Muscle of leg (tissue), 11 donors: Measurements from ENCODE around the gene FARP1. TPM values are rescaled to one million over a fixed set of nuclear protein-coding genes. Genes with fewer than 3 reads are reported as not detected.
A peak's percentile ranks its signal among the peaks of the same experiment; 100 is the strongest.

Experiments
- DNase-seq: peaks from one replicate; pipeline ENCODE4 v3.0.0; 2013
- H3K27ac ChIP-seq: one replicate; pipeline ENCODE4 v1.5.1; 2013; ENCODE audit warnings: mild to moderate bottlenecking, low read length, control low read depth
- H3K27me3 ChIP-seq: one replicate; pipeline ENCODE4 v1.6.1; 2013; ENCODE audit warnings: low read length; ENCODE audit not compliant: control insufficient read depth, insufficient read depth
- H3K36me3 ChIP-seq: one replicate; pipeline ENCODE4 v1.6.1; 2013; ENCODE audit warnings: low read length; ENCODE audit not compliant: control insufficient read depth, insufficient read depth
- H3K4me1 ChIP-seq: one replicate; pipeline ENCODE4 v1.6.1; 2013; ENCODE audit warnings: low read length; ENCODE audit not compliant: control insufficient read depth, insufficient read depth
- H3K4me3 ChIP-seq: one replicate; pipeline ENCODE4 v1.5.1; 2013; ENCODE audit warnings: low read length, control low read depth
- H3K9me3 ChIP-seq: replicated peaks from 2 replicates; pipeline ENCODE4 v1.6.1; 2013; ENCODE audit warnings: low read depth, low read length; ENCODE audit not compliant: control insufficient read depth
- WGBS: methylation state at CpG from one replicate; pipeline ENCODE4 v1.1.5; 2013; ENCODE audit warnings: missing lambda C conversion rate; ENCODE audit not compliant: insufficient coverage; 5-methylcytosine and 5-hydroxymethylcytosine counted together
- polyA plus RNA-seq, 8 donors: library from polyadenylated mRNA; unstranded; fragments of 120-200 nt; gene quantifications; one replicate each; pipeline versions ENCODE4 v1.2.1 to v1.2.3, GENCODE V29; 2013; ENCODE audit warnings: inconsistent platforms in 1 of 8, low replicate concordance in 1 of 8; ENCODE audit not compliant: insufficient read length in 8 of 8, insufficient read depth in 1 of 8
- total RNA-seq: library from RNA; stranded (reverse); fragments of 120-200 nt; gene quantifications from one replicate; pipeline ENCODE4 v1.2.4, GENCODE V29; 2013

The FARP1 gene
- total and polyA plus RNA-seq, 9 donors = 37.8 to 90.7 (median 74.3) TPM

DNA sequence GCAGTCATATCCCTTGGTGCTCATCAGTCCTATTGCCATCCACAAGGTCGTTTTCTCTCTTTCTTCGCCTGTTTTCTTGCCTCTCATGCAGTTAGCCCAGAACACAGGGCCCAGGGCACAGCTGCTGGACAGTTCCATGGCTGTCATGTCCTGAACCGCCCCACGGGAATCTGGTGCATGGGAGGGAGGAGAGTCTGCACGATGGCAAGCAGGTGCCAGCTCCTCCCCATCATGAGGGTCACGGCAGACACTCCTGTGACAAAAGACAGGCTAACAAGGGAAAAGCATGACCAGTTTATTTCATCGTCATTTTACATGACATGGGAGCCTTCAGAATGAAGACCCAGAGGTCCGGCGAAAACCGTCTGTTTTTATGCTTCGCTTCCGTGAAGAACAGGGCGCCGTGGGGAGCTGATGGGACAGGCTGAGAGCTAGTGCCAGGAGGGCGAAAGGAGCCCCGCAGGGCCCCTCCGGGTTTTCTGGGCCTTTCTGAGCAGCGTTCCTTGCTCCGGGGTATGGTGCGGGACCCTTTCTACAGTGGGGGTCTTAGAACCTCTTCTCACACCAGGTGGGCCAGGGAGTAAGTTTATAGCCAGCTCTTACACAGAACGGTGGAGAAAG is 298.3 kb downstream of the FARP1 start:
- no peak for DNase-seq

DNA sequence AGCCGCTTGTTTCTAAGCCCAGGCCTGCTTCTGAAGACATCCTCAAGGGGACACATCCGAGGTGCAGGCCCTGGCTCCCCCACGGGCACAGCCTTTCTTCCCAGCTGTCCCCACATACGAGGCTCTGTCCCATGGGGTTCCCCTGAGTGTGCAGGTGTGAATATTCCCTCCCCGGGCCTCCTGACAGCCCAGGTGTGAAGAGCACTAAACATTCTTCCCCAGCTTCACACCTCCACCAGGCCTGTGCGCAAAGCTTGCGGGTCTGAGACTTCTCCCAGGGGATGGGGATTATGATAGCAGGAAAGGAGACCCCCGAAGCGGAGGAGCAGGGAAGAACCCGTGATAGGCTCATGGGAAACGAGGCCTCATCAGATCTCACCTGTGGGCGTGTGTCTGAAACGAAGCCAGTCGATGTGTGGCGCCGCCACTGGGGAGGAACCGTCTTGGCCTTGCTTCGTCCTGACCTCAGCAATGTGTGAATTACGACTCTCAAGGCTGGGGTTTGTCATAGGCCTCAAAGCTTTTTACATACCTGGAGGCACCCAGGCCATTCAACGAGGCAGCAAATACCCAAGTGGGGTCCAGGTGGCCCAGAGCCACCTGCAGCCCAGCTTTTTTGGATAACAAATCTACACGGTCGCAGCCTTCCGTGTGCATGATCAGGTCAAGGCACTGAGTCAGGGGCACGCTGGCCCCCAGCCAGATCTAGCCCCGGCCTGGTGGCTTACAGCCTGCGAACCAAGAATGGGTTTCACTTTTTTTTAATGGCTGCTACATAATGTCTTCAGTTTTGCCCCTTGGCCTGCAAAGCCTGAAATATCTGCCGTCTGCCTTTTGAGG is 299.7 kb downstream of the FARP1 start:
- Histone ChIP-seq H3K27me3 (no peaks in the 10 kb centered on the region), H3K9me3 (no peaks in the 10 kb centered on the region), H3K4me3 (no peak overlapping the region), H3K4me1 (peaks cover 8% of the 10 kb centered on the region), H3K36me3 (peaks cover 62% of the 10 kb centered on the region), H3K27ac (no peak overlapping the region)
- no peak for DNase-seq
- WGBS = 64% methylated on average over 20 of the region's 27 CpGs

More for the DNA sequence above, 298.3 kb downstream of the FARP1 start:
- Histone ChIP-seq H3K27ac (no peak overlapping the region), H3K36me3 (peaks cover 54% of the 10 kb centered on the region), H3K4me3 (no peak overlapping the region), H3K27me3 (no peaks in the 10 kb centered on the region), H3K4me1 (peaks cover 8% of the 10 kb centered on the region), H3K9me3 (no peaks in the 10 kb centered on the region)
- 75% methylated on average over 20 of the region's 21 CpGs for WGBS

DNA sequence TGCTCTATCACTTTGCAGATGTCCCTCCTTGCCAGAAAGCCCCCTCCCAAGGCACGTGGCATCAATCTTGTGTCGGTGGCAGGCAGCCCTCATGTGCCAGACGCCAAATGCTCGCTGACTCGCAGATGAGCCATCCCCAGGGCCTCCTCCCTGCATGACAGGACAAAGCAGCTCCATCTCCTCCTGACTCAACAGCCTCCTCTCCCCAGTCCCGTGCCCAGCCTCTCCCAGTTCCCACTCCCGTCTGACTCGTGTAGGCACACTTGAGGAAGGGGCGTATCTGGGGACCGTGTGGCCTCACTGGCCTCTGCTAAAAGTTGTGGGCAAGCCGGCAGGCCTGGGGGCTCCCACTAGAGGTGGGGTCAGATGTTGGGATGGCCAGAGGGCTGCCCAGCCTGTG is 300.4 kb downstream of the FARP1 start:
- Histone ChIP-seq H3K4me3 (no peak overlapping the region), H3K27ac (no peak overlapping the region), H3K27me3 (no peaks in the 10 kb centered on the region), H3K9me3 (no peaks in the 10 kb centered on the region), H3K4me1 (peaks cover 8% of the 10 kb centered on the region), H3K36me3 (peaks cover 65% of the 10 kb centered on the region)
- DNase-seq = no peak
- WGBS = 80% methylated on average over 11 of the region's 11 CpGs

- Histone ChIP-seq H3K9me3 (no peaks in the 10 kb centered on the region), H3K27me3 (no peaks in the 10 kb centered on the region), H3K27ac (no peak overlapping the region), H3K4me1 (peaks cover 10% of the 10 kb centered on the region), H3K4me3 (no peak overlapping the region), H3K36me3 (peaks cover 65% of the 10 kb centered on the region)
- WGBS = 85% methylated on average over 14 of the region's 21 CpGs
- no peak for DNase-seq
Measured at GRCh38 chr13:98443800-98444325, 301.0 kb downstream of the FARP1 start.

GRCh38 chr13:98444381-98444780 is 301.5 kb downstream of the FARP1 start:
- Histone ChIP-seq H3K27me3 (no peaks in the 10 kb centered on the region), H3K9me3 (no peaks in the 10 kb centered on the region), H3K36me3 (peaks cover 69% of the 10 kb centered on the region), H3K4me3 (no peak overlapping the region), H3K27ac (no peak overlapping the region), H3K4me1 (peaks cover 11% of the 10 kb centered on the region)
- no peak for DNase-seq
- 84% methylated on average over 16 of the region's 16 CpGs for WGBS

GRCh38 chr13:98445340-98446233 is 302.7 kb downstream of the FARP1 start:
- peak; percentile 64 for DNase-seq
- 27% methylated on average over 9 of the region's 18 CpGs for WGBS
- H3K27ac ChIP-seq = no peak overlapping the region

GRCh38 chr13:98446234-98446621 is 303.3 kb downstream of the FARP1 start:
- Histone ChIP-seq H3K4me1 (peaks cover 25% of the 10 kb centered on the region), H3K27ac (no peak overlapping the region), H3K4me3 (no peak overlapping the region), H3K36me3 (peaks cover 59% of the 10 kb centered on the region), H3K27me3 (no peaks in the 10 kb centered on the region), H3K9me3 (no peaks in the 10 kb centered on the region)
- DNase-seq = no peak
- WGBS = 88% methylated on average over 11 of the region's 11 CpGs

More at GRCh38 chr13:98445340-98446233, 302.7 kb downstream of the FARP1 start:
- Histone ChIP-seq H3K4me3 (no peak overlapping the region), H3K4me1 (peaks cover 20% of the 10 kb centered on the region), H3K36me3 (peaks cover 64% of the 10 kb centered on the region), H3K9me3 (no peaks in the 10 kb centered on the region), H3K27me3 (no peaks in the 10 kb centered on the region)

GRCh38 chr13:98447130-98447529 is 304.2 kb downstream of the FARP1 start:
- no peak overlapping the region for H3K4me3 ChIP-seq
- DNase-seq = no peak
- H3K36me3 ChIP-seq = peaks cover 58% of the 10 kb centered on the region
- no peaks in the 10 kb centered on the region for H3K27me3 ChIP-seq
- 94% methylated on average over 2 of the region's 5 CpGs for WGBS
- no peaks in the 10 kb centered on the region for H3K9me3 ChIP-seq
- peaks cover 31% of the 10 kb centered on the region for H3K4me1 ChIP-seq
- no peak overlapping the region for H3K27ac ChIP-seq

- Histone ChIP-seq H3K4me3 (no peak overlapping the region), H3K9me3 (no peaks in the 10 kb centered on the region), H3K4me1 (peaks cover 29% of the 10 kb centered on the region), H3K27ac (no peak overlapping the region), H3K27me3 (no peaks in the 10 kb centered on the region), H3K36me3 (peaks cover 58% of the 10 kb centered on the region)
- DNase-seq = peak; percentile 49
- WGBS = 70% methylated on average over 24 of the region's 28 CpGs
Measured at GRCh38 chr13:98447881-98448641, 305.2 kb downstream of the FARP1 start.
